ENCODE measurements around the gene MICAL3.
"Not testable (repeated sequence)": the region's sequence is repeated elsewhere in the genome, so short reads cannot be mapped to it uniquely, and the experiment has no call there.

The MICAL3 gene

GRCh38 chr22:18024276-18024939 is at the start of gene MICAL3:
Gene MICAL3, minus strand, starts transcription at chr22:18024561. Its CDS starts 117,749 bp downstream, at chr22:17906812.
- DNase-seq: no peak

- DNase-seq: not testable (repeated sequence)
Observed at GRCh38 chr22:18073927-18074326, 49.6 kb upstream of the MICAL3 start.

- no peak for DNase-seq
Observed at GRCh38 chr22:18073467-18073866, 49.1 kb upstream of the MICAL3 start.

GRCh38 chr22:18071968-18072310 is 47.6 kb upstream of the MICAL3 start:
- no peak for DNase-seq

GRCh38 chr22:18071307-18071967 is 47.1 kb upstream of the MICAL3 start:
- DNase-seq: not testable (repeated sequence)

- no peak for DNase-seq
Observed at GRCh38 chr22:18070556-18071306, 46.4 kb upstream of the MICAL3 start.

GRCh38 chr22:18070041-18070440 is 45.7 kb upstream of the MICAL3 start:
- DNase-seq: no peak

- no peak for DNase-seq
Observed at GRCh38 chr22:18069041-18069440, 44.7 kb upstream of the MICAL3 start.

GRCh38 chr22:18068381-18068988 is 44.1 kb upstream of the MICAL3 start:
- no peak for DNase-seq

- DNase-seq: no peak
Observed at GRCh38 chr22:18067548-18068341, 43.4 kb upstream of the MICAL3 start.

- DNase-seq: no peak
Observed at GRCh38 chr22:18067121-18067520, 42.8 kb upstream of the MICAL3 start.

- no peak for DNase-seq
Observed at GRCh38 chr22:18066181-18066859, 42.0 kb upstream of the MICAL3 start.

- DNase-seq: no peak
Observed at GRCh38 chr22:18065256-18065655, 40.9 kb upstream of the MICAL3 start.

GRCh38 chr22:18064636-18065035 is 40.3 kb upstream of the MICAL3 start:
- DNase-seq: no peak

- not testable (repeated sequence) for DNase-seq
Observed at GRCh38 chr22:18063715-18064114, 39.4 kb upstream of the MICAL3 start.

GRCh38 chr22:18063306-18063705 is 38.9 kb upstream of the MICAL3 start:
- DNase-seq: no peak

GRCh38 chr22:18062421-18062820 is 38.1 kb upstream of the MICAL3 start:
- DNase-seq: no peak

GRCh38 chr22:18060646-18061620 is 36.6 kb upstream of the MICAL3 start:
- no peak for DNase-seq

- DNase-seq: no peak
Observed at GRCh38 chr22:18059991-18060390, 35.6 kb upstream of the MICAL3 start.

GRCh38 chr22:18059473-18059872 is 35.1 kb upstream of the MICAL3 start:
- no peak for DNase-seq

GRCh38 chr22:18059094-18059417 is 34.7 kb upstream of the MICAL3 start:
- DNase-seq: no peak
